Panc1 (cell line): ENCODE results near the gene STRAP. TPM values are rescaled to one million over a fixed set of nuclear protein-coding genes. Genes with fewer than 3 reads are reported as not detected.

ENCODE experiments used
- ATAC-seq: fragments of 200-7000 bp; cut with Tn5 transposase; 2 replicates; pipeline ENCODE4 v1.9.1; 2020; ENCODE audit warnings: mild to moderate bottlenecking, moderate library complexity
- BruUV-seq: library from RNA; stranded (reverse); fragments of 400-500 nt; replicated peaks from 2 replicates; lab custom pipeline; 2021; lab: Mats Ljungman, UMichigan
- CTCF ChIA-PET: fragments of 300-600 bp; sonication (Branson Sonifier 250); formaldehyde crosslinking; loops from one replicate; lab custom pipeline; 2022; ENCODE audit warnings: antibody characterized with exemption; lab: Charles Lee
- POLR2A ChIA-PET: fragments of 300-600 bp; sonication (Branson Sonifier 250); formaldehyde crosslinking; loops from one replicate; lab custom pipeline; 2022; ENCODE audit warnings: antibody characterized with exemption; lab: Charles Lee
- DNase-seq: peaks from one replicate; pipeline ENCODE4 v3.0.0-alpha.2; 2010; ENCODE audit warnings: low read depth, low spot score
- H3K27ac ChIP-seq: 2 replicates; pipeline ENCODE4 v1.5.1; 2011; ENCODE audit warnings: mild to moderate bottlenecking, low read length, inconsistent platforms
- H3K27me3 ChIP-seq: fragments of 200-500 bp; sonication (Bioruptor generic); 2 replicates; pipeline ENCODE4 v1.6.0; 2014; ENCODE audit warnings: low read length, inconsistent platforms; ENCODE audit not compliant: control insufficient read depth, insufficient read depth
- H3K36me3 ChIP-seq: fragments of 200-500 bp; sonication (Bioruptor generic); 2 replicates; pipeline ENCODE4 v1.5.1; 2014; ENCODE audit warnings: inconsistent platforms, mild to moderate bottlenecking, low read length, moderate library complexity; ENCODE audit not compliant: control insufficient read depth, insufficient read depth
- H3K4me1 ChIP-seq: 2 replicates; pipeline ENCODE4 v1.5.1; 2011; ENCODE audit warnings: inconsistent platforms, mild to moderate bottlenecking, low read length, moderate library complexity; ENCODE audit not compliant: control insufficient read depth, insufficient read depth
- H3K4me3 ChIP-seq, 2 experiments: 2 replicates each; pipeline ENCODE4 v1.5.1; 2011 to 2012; ENCODE audit warnings: low read depth in 2 of 2, low read length in 2 of 2, mild to moderate bottlenecking in 2 of 2, inconsistent platforms in 1 of 2, moderate library complexity in 1 of 2
- H3K9me3 ChIP-seq: fragments of 200-500 bp; sonication (Bioruptor generic); 2 replicates; pipeline ENCODE4 v1.5.1; 2014; ENCODE audit warnings: low read depth, mild to moderate bottlenecking, inconsistent platforms, low read length, moderate library complexity; ENCODE audit not compliant: control insufficient read depth, insufficient read depth
- POLR2AphosphoS5 ChIP-seq: IDR thresholded peaks from 2 replicates; pipeline ENCODE4 v1.6.1; 2012; ENCODE audit warnings: mild to moderate bottlenecking, low read depth, low read length, moderate library complexity
- SIN3A ChIP-seq: IDR thresholded peaks from 2 replicates; pipeline ENCODE4 v1.6.1; 2012; ENCODE audit warnings: low read depth, mild to moderate bottlenecking, low read length, moderate library complexity, borderline replicate concordance; ENCODE audit not compliant: insufficient read depth
- TCF7L2 ChIP-seq: IDR thresholded peaks from 2 replicates; pipeline ENCODE4 v1.6.1; 2011; ENCODE audit warnings: mild to moderate bottlenecking, low read depth, low read length, inconsistent platforms
- in situ Hi-C: cut with HindIII; loops from 2 replicates; pipeline ENCODE4 v1.10.0; 2016; ENCODE audit warnings: low sequenced_read_pairs, low pct_unique_long_range_greater_than_20kb
- intact Hi-C: fragments of 100-400 bp; cut with micrococcal nuclease; formaldehyde crosslinking; loops from one replicate; pipeline ENCODE4 v1.10.0; 2022; ENCODE audit not compliant: unreplicated experiment
- total RNA-seq: library from RNA; stranded (reverse); gene quantifications from one replicate; pipeline ENCODE4 v1.2.1, GENCODE V29; 2021; ENCODE audit not compliant: unreplicated experiment
- TF ChIP-seq, protein P1 (sequence below): fragments of 450-650 bp; IDR thresholded peaks from 2 replicates; pipeline ENCODE4 v1.5.1; 2017; ENCODE audit warnings: mild to moderate bottlenecking
- TF ChIP-seq, protein P2 (sequence below), 2 experiments: IDR thresholded peaks; 2 replicates each; pipeline ENCODE4 v1.6.1; 2011 to 2012; ENCODE audit warnings: low read depth in 2 of 2, control low read depth in 1 of 2, low read length in 1 of 2, mild to moderate bottlenecking in 1 of 2, moderate library complexity in 1 of 2; ENCODE audit not compliant: insufficient read depth in 1 of 2

STRAP gene
- total RNA-seq, 1 experiment from 2014 or later: 99.4 TPM

- no peaks in the 10 kb centered on the region for H3K4me1 ChIP-seq
- no peak overlapping the region for H3K27ac ChIP-seq
- H3K9me3 ChIP-seq: no peaks in the 10 kb centered on the region
- H3K27me3 ChIP-seq: no peaks in the 10 kb centered on the region
- BruUV-seq: no TSS peak
- no peaks in the 10 kb centered on the region for H3K36me3 ChIP-seq
- CTCF ChIA-PET: interaction anchor here (1.5 kb wide), 1 partner anchor 78 kb away, joined by 3 read pairs; no protein-coding TSS in a partner anchor
- intact Hi-C loops (no loop called here), in situ Hi-C loops (no loop called here)
- POLR2A ChIA-PET: no interaction called here
- ATAC-seq (no peak), DNase-seq (no peak)
- TF ChIP-seq, protein P1, sequence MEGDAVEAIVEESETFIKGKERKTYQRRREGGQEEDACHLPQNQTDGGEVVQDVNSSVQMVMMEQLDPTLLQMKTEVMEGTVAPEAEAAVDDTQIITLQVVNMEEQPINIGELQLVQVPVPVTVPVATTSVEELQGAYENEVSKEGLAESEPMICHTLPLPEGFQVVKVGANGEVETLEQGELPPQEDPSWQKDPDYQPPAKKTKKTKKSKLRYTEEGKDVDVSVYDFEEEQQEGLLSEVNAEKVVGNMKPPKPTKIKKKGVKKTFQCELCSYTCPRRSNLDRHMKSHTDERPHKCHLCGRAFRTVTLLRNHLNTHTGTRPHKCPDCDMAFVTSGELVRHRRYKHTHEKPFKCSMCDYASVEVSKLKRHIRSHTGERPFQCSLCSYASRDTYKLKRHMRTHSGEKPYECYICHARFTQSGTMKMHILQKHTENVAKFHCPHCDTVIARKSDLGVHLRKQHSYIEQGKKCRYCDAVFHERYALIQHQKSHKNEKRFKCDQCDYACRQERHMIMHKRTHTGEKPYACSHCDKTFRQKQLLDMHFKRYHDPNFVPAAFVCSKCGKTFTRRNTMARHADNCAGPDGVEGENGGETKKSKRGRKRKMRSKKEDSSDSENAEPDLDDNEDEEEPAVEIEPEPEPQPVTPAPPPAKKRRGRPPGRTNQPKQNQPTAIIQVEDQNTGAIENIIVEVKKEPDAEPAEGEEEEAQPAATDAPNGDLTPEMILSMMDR: no peak
- no peak for TF ChIP-seq POLR2AphosphoS5
- TF ChIP-seq, protein P2, sequence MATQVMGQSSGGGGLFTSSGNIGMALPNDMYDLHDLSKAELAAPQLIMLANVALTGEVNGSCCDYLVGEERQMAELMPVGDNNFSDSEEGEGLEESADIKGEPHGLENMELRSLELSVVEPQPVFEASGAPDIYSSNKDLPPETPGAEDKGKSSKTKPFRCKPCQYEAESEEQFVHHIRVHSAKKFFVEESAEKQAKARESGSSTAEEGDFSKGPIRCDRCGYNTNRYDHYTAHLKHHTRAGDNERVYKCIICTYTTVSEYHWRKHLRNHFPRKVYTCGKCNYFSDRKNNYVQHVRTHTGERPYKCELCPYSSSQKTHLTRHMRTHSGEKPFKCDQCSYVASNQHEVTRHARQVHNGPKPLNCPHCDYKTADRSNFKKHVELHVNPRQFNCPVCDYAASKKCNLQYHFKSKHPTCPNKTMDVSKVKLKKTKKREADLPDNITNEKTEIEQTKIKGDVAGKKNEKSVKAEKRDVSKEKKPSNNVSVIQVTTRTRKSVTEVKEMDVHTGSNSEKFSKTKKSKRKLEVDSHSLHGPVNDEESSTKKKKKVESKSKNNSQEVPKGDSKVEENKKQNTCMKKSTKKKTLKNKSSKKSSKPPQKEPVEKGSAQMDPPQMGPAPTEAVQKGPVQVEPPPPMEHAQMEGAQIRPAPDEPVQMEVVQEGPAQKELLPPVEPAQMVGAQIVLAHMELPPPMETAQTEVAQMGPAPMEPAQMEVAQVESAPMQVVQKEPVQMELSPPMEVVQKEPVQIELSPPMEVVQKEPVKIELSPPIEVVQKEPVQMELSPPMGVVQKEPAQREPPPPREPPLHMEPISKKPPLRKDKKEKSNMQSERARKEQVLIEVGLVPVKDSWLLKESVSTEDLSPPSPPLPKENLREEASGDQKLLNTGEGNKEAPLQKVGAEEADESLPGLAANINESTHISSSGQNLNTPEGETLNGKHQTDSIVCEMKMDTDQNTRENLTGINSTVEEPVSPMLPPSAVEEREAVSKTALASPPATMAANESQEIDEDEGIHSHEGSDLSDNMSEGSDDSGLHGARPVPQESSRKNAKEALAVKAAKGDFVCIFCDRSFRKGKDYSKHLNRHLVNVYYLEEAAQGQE (IDR thresholded peaks at IDR 0.05; ENCODE audit: insufficient read depth in 1 of 2, low read depth in 2 of 2, low read length in 1 of 2): no peak
- TF ChIP-seq TCF7L2: no peak
- no peak for TF ChIP-seq SIN3A
- H3K4me3 ChIP-seq: no peak overlapping the region
These were observed 31.1 kb upstream of the STRAP start for GRCh38 chr12:15851045-15851620.

- BruUV-seq: no TSS peak
- DNase-seq (no peak), ATAC-seq (no peak)
- CTCF ChIA-PET: no interaction called here
- H3K27ac ChIP-seq: no peak overlapping the region
- POLR2A ChIA-PET: no interaction called here
- no peaks in the 10 kb centered on the region for H3K27me3 ChIP-seq
- H3K4me3 ChIP-seq: no peak overlapping the region
- in situ Hi-C loops: no loop called here
- no peaks in the 10 kb centered on the region for H3K9me3 ChIP-seq
- no peaks in the 10 kb centered on the region for H3K36me3 ChIP-seq
- intact Hi-C loops: no loop called here
- H3K4me1 ChIP-seq: no peaks in the 10 kb centered on the region
- TF ChIP-seq, protein P1: no peak
- no peak for TF ChIP-seq SIN3A
- TF ChIP-seq POLR2AphosphoS5: no peak
- TF ChIP-seq, protein P2 (IDR thresholded peaks at IDR 0.05; ENCODE audit: insufficient read depth in 1 of 2, low read depth in 2 of 2, low read length in 1 of 2): no peak
- TF ChIP-seq TCF7L2: no peak
These were observed 30.3 kb upstream of the STRAP start for GRCh38 chr12:15851919-15852318.
